Choroid plexus epithelial cell (primary cell): ENCODE data around the gene RRAGB.

Experiments used
- DNase-seq: peaks from one replicate; pipeline ENCODE4 v3.0.0-alpha.2; 2010; ENCODE audit warnings: low read depth
- H3K4me3 ChIP-seq: 2 replicates; pipeline ENCODE4 v1.5.1; 2011; ENCODE audit warnings: low read depth, mild to moderate bottlenecking, control low read depth, low read length, moderate library complexity
- CTCF ChIP-seq: conservative IDR thresholded peaks from 2 replicates; pipeline ENCODE4 v1.5.1; 2011; ENCODE audit warnings: low read depth, mild to moderate bottlenecking, control low read depth, inconsistent platforms, low read length, moderate library complexity

The RRAGB gene

DNA sequence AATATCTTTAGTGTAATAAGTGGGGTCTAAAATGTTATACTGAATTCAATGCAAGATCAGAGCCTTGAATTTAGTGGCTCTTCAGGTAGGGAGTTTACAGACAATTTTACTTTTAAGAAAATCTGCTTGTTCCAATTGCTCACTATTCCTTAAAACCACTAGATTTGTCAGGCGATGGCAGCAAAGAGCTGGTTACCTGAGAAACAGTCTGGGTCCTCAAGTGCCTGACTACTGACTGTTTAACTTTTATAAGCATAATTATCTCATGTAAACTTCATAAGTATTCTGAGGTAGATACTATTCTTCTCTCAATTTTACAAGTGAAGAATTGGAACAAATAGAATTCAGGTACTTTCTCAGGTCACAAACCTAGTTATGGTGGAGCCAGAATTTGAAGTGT, 84.3 kb downstream of the RRAGB start:
- TF ChIP-seq CTCF = no peak
- H3K4me3 ChIP-seq = no peak overlapping the region
- no peak for DNase-seq
